Measurements from ENCODE around the gene TRMU.

The TRMU gene

GRCh38 chr22:46368422-46368821 lies 32.9 kb downstream of the TRMU start:
- H3K4me3 ChIP-seq (ENCODE audit: low read depth, low read length), result no peak overlapping the region

- no peak overlapping the region for H3K4me3 ChIP-seq (ENCODE audit: low read depth, low read length)
These were observed 33.6 kb downstream of the TRMU start for GRCh38 chr22:46368871-46369715.

DNA sequence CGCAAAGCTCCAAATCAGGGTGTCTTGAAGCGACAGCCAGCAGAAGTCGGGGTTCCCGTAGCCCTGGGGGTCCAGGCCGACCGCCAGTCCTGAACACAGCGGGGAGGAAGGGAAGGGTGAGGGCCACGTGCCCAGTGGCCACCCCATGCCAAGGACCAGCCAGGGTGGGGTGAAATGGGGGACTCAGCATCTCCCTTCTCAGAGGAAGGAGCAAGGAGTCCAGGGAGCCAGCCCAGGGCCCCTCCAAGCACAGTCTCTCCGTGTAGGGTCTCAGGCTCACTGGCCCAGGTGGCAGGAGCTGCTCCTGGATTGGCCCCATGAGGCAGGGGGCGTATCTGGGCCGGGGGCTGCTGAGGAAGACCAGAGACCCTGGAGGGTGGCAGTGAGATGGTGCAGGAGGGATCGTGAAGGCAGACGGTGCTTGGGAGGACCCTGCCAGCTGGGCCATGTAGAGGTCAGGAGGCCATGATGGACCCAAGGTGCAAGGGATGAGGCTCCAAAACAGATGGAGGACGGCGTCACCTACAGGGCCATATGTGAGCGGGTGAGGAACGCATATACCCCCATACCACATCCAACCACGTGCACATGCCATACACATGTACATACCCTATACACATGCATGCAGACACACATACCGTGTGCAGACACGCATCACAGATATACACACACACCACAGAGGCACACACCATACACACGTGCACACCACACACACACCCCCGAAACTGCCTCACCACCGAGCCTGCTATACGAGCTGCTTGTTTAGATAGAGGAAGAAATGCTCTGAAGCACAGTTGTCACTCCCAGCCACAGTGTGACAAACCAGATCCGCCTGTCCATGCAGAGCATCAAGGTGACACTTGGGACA lies 34.4 kb downstream of the TRMU start:
- H3K4me3 ChIP-seq (ENCODE audit: low read depth, low read length), result no peak overlapping the region

- H3K4me3 ChIP-seq (ENCODE audit: low read depth, low read length), result no peak overlapping the region
These were observed 35.2 kb downstream of the TRMU start for GRCh38 chr22:46370584-46371291.

DNA sequence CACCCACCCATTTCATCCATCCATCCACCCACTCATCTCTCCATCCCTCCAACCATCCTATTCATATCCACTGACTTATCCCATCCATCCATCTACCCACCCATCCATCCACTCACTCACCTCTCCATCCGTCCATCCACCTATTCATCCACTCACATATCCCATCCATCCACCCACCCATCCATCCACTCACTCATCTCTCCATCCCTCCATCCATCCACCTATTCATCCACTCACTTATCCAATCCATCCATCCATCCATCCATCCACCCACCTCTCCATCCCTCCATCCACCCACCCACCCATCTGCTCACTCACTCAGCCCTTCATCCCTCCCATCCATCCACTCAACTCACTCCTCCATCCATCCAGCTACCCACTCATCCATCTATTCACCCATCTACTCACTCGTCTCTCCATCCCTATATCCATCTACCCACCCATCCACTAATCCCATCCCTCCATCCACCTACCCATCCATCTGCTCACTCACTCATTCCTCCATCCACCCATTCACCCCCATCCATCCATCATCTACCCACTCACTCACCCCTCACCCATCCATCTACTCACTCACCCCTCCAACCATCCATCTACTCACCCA lies 36.2 kb downstream of the TRMU start:
- H3K4me3 ChIP-seq (ENCODE audit: low read depth, low read length), result no peak overlapping the region

GRCh38 chr22:46372686-46373085 lies 37.2 kb downstream of the TRMU start:
- no peak overlapping the region for H3K4me3 ChIP-seq (ENCODE audit: low read depth, low read length)

- no peak overlapping the region for H3K4me3 ChIP-seq (ENCODE audit: low read depth, low read length)
These were observed 37.6 kb downstream of the TRMU start for GRCh38 chr22:46373159-46373558.

- no peak overlapping the region for H3K4me3 ChIP-seq (ENCODE audit: low read depth, low read length)
These were observed 38.6 kb downstream of the TRMU start for GRCh38 chr22:46373921-46374662.

- H3K4me3 ChIP-seq (ENCODE audit: low read depth, low read length), result no peak overlapping the region
These were observed 39.4 kb downstream of the TRMU start for GRCh38 chr22:46374663-46375474.

GRCh38 chr22:46376111-46376510 lies 40.6 kb downstream of the TRMU start:
- no peak overlapping the region for H3K4me3 ChIP-seq (ENCODE audit: low read depth, low read length)

- no peak overlapping the region for H3K4me3 ChIP-seq (ENCODE audit: low read depth, low read length)
These were observed 41.5 kb downstream of the TRMU start for GRCh38 chr22:46376908-46377524.

- no peak overlapping the region for H3K4me3 ChIP-seq (ENCODE audit: low read depth, low read length)
These were observed 42.3 kb downstream of the TRMU start for GRCh38 chr22:46377525-46378425.

DNA sequence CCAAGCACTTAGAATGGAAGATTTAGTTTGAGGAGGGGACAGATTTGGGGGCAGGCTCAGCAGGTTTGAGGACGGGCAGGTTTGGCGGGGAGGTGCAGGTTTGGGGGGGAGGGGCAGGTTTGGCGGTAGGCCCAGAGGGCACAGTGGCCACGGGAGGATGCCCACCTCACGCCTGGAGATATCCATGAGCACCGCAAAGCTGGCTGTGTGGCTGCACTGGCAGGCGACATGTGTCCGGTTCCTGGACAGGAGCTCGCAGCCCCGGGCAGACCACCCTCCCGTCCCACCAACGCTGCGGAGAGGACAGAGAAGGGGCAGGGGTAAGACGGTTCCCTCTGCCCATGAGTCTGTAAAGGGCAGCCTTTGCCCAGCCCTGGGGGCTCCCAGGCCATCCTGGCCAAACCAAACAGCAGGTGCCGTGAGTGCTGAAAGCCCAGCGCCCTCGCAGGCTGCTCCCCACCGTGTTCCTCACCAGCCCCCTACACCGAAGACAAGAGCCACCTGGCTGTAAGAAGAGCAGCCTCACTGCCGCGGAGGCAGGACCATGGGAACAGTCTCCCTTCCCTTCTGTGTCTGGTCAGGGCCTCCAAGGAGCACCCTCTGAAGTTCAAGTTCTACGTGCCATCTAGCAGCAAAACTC lies 43.0 kb downstream of the TRMU start:
- H3K4me3 ChIP-seq (ENCODE audit: low read depth, low read length), result no peak overlapping the region

DNA sequence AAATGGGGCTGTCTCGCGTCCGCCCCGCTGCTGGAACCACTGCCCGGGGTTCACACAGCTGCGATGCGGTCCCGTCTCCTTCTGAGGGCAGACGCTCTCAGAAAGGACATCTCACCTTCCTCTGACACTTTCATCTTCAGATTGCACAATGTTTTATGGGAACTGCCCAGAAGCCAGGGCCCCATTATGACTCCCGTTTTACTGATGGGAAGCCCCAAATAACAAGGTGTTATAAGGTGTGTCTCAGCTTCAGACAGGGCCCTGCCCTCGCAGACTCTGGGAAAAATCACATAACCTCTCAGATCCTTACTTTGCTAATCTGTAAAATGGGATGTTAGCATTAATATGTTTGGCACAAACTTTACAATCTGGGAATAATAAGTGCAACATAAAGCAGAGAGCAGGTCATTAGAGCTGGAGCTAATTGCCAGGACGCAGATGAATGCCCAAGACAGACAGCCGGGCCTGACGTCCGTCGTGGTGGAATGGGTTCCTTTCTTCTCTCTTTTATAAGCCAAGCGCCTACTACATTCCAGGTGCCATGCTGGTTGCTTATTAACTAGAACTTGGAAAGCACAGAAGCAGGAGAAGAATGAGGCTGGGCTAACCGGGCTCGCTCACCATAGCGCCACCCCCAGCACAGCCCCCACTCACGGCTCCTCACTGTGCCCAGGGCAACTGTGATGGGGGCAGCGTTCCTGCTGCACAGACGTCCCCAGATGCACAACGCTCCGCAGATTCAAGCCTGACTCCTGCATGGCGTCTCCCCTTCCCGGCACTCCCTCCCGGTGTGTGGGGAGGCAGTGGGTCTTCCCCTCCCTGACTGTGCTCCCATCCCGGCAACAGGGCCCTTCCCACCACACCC lies 43.8 kb downstream of the TRMU start:
- no peak overlapping the region for H3K4me3 ChIP-seq (ENCODE audit: low read depth, low read length)

GRCh38 chr22:46380069-46380468 lies 44.6 kb downstream of the TRMU start:
- H3K4me3 ChIP-seq (ENCODE audit: low read depth, low read length), result no peak overlapping the region

DNA sequence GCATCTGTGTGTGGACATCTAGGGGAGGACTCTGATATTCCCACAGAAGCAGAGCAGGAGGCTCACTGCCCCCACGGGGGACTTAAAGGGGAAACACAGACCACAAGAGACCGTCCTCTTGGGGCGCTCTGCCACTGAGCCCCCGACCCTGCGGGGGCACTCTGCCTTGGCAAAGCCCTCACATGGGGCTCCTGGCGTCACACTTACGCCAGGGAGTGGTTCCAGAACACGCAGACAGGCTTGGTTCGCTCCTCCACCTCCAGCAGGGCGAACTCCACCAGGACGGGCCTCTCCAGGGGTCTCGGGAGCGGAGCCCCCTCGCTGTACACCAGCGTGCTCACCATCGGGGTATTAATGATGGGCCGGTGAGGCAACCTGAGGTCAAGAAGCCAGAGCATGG lies 45.1 kb downstream of the TRMU start:
- no peak overlapping the region for H3K4me3 ChIP-seq (ENCODE audit: low read depth, low read length)

DNA sequence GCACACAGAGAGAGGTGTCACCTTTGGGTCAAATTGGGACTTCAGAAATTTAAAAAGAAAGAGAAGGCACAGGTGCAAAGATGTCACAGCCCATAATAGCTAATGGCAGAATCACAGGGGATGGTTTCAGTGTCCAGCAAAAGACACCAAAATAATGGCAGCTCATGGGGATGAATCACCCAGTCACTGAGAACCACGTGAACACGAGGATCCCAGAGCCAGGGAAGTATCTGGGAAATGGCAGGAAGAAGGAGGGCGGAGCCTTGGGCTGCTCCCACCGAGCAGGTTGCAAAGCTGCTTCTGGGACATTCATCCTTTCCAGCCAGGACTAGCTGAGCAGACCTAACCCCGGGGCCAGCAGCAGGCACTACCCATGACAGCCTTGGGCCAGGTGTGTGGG lies 45.6 kb downstream of the TRMU start:
- H3K4me3 ChIP-seq (ENCODE audit: low read depth, low read length), result no peak overlapping the region

Data from iPS-11a (cell line).